ENCODE results near the gene COL4A1.

COL4A1 gene

GRCh38 chr13:110285991-110286832 lies 20.7 kb downstream of the COL4A1 start:
- H3K4me3 ChIP-seq (ENCODE audit: low read length, poor library complexity, severe bottlenecking) = no peak overlapping the region
- H3K27me3 ChIP-seq (ENCODE audit: insufficient read depth, low read length, poor library complexity, severe bottlenecking) = no peaks in the 10 kb centered on the region
- no peaks in the 10 kb centered on the region for H3K79me2 ChIP-seq (ENCODE audit: insufficient read depth, low read length)
- no peaks in the 10 kb centered on the region; the same call in 1 of the 2 replicates for H3K9me3 ChIP-seq (ENCODE audit: insufficient read depth, low read depth, low read length)
- no peaks in the 10 kb centered on the region for H4K20me1 ChIP-seq (ENCODE audit: insufficient read depth, low read length, poor library complexity, severe bottlenecking)
- no peaks in the 10 kb centered on the region for H3F3A ChIP-seq (ENCODE audit: low read depth)
- no peaks in the 10 kb centered on the region for H3K36me3 ChIP-seq (ENCODE audit: insufficient read depth, low read length)
- H3K4me1 ChIP-seq (ENCODE audit: insufficient read depth, low read length, poor library complexity, severe bottlenecking) = no peaks in the 10 kb centered on the region
- TF ChIP-seq, protein P1, sequence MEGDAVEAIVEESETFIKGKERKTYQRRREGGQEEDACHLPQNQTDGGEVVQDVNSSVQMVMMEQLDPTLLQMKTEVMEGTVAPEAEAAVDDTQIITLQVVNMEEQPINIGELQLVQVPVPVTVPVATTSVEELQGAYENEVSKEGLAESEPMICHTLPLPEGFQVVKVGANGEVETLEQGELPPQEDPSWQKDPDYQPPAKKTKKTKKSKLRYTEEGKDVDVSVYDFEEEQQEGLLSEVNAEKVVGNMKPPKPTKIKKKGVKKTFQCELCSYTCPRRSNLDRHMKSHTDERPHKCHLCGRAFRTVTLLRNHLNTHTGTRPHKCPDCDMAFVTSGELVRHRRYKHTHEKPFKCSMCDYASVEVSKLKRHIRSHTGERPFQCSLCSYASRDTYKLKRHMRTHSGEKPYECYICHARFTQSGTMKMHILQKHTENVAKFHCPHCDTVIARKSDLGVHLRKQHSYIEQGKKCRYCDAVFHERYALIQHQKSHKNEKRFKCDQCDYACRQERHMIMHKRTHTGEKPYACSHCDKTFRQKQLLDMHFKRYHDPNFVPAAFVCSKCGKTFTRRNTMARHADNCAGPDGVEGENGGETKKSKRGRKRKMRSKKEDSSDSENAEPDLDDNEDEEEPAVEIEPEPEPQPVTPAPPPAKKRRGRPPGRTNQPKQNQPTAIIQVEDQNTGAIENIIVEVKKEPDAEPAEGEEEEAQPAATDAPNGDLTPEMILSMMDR (conservative IDR thresholded peaks at IDR 0.05; ENCODE audit: low read length) = no peak
- TF ChIP-seq EZH2phosphoT487 (IDR thresholded peaks at IDR 0.05; ENCODE audit: borderline replicate concordance) = no peak
- no peak overlapping the region for H3K9ac ChIP-seq (ENCODE audit: low read depth, low read length, poor library complexity, severe bottlenecking)
- no peak overlapping the region for H2AFZ ChIP-seq (ENCODE audit: low read length)
- no peaks in the 10 kb centered on the region for H3K9me2 ChIP-seq (replicated peaks; ENCODE audit: low read depth, low read length)
- H3K4me2 ChIP-seq (ENCODE audit: low read depth, low read length, poor library complexity, severe bottlenecking) = no peak overlapping the region

DNA sequence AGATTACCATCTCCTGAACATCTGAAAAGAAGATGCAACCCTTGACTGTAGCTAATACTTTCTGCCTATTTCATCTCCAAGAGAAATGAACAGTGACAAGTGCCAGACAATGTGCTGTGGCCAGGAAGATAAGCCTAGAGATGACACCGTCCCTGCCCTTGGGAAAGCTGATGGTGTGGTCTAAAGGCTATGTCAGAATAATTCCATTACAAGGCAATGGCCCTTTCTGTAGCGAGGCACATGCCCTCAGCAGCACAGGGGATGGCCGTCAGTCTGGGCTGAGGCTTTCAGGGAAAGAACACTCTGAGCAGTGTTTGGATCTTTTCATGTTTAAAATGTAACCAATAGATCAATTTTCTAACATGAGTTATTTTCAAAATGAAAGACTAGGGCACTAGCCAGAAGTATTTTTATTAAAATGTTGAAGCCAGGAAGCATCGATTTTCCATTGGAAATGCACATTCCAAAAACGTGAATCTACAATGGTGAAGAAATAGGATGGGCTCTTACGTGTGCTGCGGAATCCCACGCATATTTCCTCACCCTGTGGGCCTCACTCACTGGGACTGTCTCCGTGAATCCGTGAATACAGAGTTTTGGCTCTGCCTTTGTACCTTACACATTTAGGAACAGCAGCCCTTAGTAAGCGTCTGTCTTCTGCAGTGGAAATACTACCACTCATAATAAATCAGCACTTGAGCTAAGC lies 22.0 kb downstream of the COL4A1 start:
- Histone ChIP-seq H3F3A (ENCODE audit: low read depth) (no peaks in the 10 kb centered on the region), H3K4me2 (ENCODE audit: low read depth, low read length, poor library complexity, severe bottlenecking) (no peak overlapping the region), H3K9ac (ENCODE audit: low read depth, low read length, poor library complexity, severe bottlenecking) (no peak overlapping the region), H3K4me1 (ENCODE audit: insufficient read depth, low read length, poor library complexity, severe bottlenecking) (no peaks in the 10 kb centered on the region), H3K27me3 (ENCODE audit: insufficient read depth, low read length, poor library complexity, severe bottlenecking) (no peaks in the 10 kb centered on the region), H3K36me3 (ENCODE audit: insufficient read depth, low read length) (no peaks in the 10 kb centered on the region), H3K4me3 (ENCODE audit: low read length, poor library complexity, severe bottlenecking) (no peak overlapping the region), H3K79me2 (ENCODE audit: insufficient read depth, low read length) (no peaks in the 10 kb centered on the region), H4K20me1 (ENCODE audit: insufficient read depth, low read length, poor library complexity, severe bottlenecking) (no peaks in the 10 kb centered on the region), H2AFZ (ENCODE audit: low read length) (no peak overlapping the region), H3K9me3 (ENCODE audit: insufficient read depth, low read depth, low read length) (no peaks in the 10 kb centered on the region; the same call in 1 of the 2 replicates), H3K9me2 (replicated peaks; ENCODE audit: low read depth, low read length) (no peaks in the 10 kb centered on the region)
- no peak for TF ChIP-seq EZH2phosphoT487 (IDR thresholded peaks at IDR 0.05; ENCODE audit: borderline replicate concordance)
- TF ChIP-seq, protein P1 (conservative IDR thresholded peaks at IDR 0.05; ENCODE audit: low read length) = no peak

DNA sequence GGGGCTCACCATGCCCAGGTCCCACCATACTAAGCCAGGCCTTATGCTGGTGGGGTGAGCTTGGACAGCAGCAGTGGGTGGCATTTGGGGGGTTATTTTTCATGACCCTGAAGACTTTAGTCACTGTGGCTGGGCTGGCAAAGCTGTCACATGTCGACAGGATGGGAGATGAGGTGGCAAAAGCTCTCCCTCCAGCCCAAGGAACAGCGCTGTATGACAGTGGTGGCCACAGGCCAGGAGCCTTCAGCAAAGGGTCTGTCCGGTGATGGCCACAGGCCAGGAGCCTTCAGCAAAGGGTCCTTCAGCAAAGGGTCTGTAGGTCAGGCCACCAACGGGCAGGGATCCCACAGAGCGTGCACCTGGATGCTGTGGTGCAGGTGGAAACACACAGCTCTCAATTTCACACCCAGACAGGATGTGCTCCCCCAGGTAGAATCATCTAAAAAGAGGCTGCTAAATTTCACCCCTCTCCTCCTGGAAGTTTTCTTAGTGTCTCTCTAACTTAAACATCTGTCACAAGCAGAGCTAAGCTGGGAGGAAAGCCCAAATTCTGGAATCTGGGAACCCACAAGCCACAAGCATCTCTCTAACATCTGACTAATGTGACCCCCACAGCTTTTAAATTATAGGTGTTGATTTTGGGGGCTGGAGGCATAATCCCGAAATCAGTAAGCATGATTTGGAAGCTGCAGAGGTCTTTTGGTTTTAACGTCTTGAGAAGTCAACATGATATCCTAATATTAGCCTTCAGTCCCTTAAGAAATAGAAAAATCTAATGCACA lies 23.0 kb downstream of the COL4A1 start:
- H3K9me2 ChIP-seq (replicated peaks; ENCODE audit: low read depth, low read length) = no peaks in the 10 kb centered on the region
- H3K4me1 ChIP-seq (ENCODE audit: insufficient read depth, low read length, poor library complexity, severe bottlenecking) = no peaks in the 10 kb centered on the region
- no peak overlapping the region for H3K4me2 ChIP-seq (ENCODE audit: low read depth, low read length, poor library complexity, severe bottlenecking)
- H3K4me3 ChIP-seq (ENCODE audit: low read length, poor library complexity, severe bottlenecking) = no peak overlapping the region
- H3K27me3 ChIP-seq (ENCODE audit: insufficient read depth, low read length, poor library complexity, severe bottlenecking) = no peaks in the 10 kb centered on the region
- no peaks in the 10 kb centered on the region for H3K36me3 ChIP-seq (ENCODE audit: insufficient read depth, low read length)
- no peaks in the 10 kb centered on the region for H3F3A ChIP-seq (ENCODE audit: low read depth)
- no peak for TF ChIP-seq EZH2phosphoT487 (IDR thresholded peaks at IDR 0.05; ENCODE audit: borderline replicate concordance)
- TF ChIP-seq, protein P1 (conservative IDR thresholded peaks at IDR 0.05; ENCODE audit: low read length) = no peak
- H3K79me2 ChIP-seq (ENCODE audit: insufficient read depth, low read length) = no peaks in the 10 kb centered on the region
- H4K20me1 ChIP-seq (ENCODE audit: insufficient read depth, low read length, poor library complexity, severe bottlenecking) = no peaks in the 10 kb centered on the region
- H2AFZ ChIP-seq (ENCODE audit: low read length) = no peak overlapping the region
- no peaks in the 10 kb centered on the region for H3K9me3 ChIP-seq (ENCODE audit: insufficient read depth, low read depth, low read length)
- H3K9ac ChIP-seq (ENCODE audit: low read depth, low read length, poor library complexity, severe bottlenecking) = no peak overlapping the region

All from Loucy (cell line).